Measurements from ENCODE around the gene HIVEP3. TPM values are rescaled to one million over a fixed set of nuclear protein-coding genes. Genes with fewer than 3 reads are reported as not detected.

HIVEP3 gene
- polyA plus RNA-seq, 1 of the 3 experiments (the other 2 are of a cell fraction): 6.4 TPM

DNA sequence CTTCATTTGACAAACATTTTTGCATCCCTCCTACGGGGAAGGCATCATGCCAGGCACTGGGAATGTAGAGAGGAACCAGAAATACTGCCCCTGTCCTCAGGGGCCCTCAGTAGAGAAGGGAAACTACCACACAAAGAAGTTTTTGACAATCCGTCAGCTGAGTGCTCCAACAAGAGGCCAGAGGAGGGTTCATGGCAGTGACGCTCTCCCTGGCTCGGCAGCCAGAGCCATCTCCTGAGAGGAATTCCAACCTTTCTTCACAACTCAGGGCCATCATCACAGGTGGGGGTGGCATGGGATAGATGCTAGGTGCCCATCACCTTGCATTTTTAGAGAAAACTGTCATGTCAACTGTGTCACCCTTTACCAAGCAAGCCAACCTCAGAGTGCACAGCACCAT, 154.1 kb downstream of the HIVEP3 start:
- WGBS (ENCODE audit: low lambda C conversion rate): 80% methylated on average over 4 of the region's 4 CpGs
- Histone ChIP-seq H3K4me2 (no peak overlapping the region), H3F3A (replicated peaks; ENCODE audit: insufficient read depth) (no peaks in the 10 kb centered on the region), H3K36me3 (replicated peaks in 1 of 2; ENCODE audit: control insufficient read depth in 1 of 2, insufficient read depth in 2 of 2, low read length in 1 of 2) (no peaks in the 10 kb centered on the region), H2AFZ (ENCODE audit: low read depth) (no peak overlapping the region), H3K4me1 (ENCODE audit: control insufficient read depth in 1 of 2, insufficient read depth in 2 of 2, low read depth in 1 of 2, low read length in 1 of 2) (peaks cover 0 to 19% of the 10 kb centered on the region in 2 experiments; a peak in 1 of 4 replicates), H3K9ac (no peak overlapping the region), H3K9me2 (no peaks in the 10 kb centered on the region), H3K9me3 (no peaks in the 10 kb centered on the region), H3K79me2 (ENCODE audit: insufficient read depth) (no peaks in the 10 kb centered on the region), H3K4me3 (ENCODE audit: low read depth in 2 of 2, low read length in 1 of 2) (no peak overlapping the region), H3K27ac (ENCODE audit: low read depth in 2 of 2, low read length in 1 of 2) (no peak overlapping the region), H4K20me1 (ENCODE audit: insufficient read depth) (no peaks in the 10 kb centered on the region), H3K27me3 (ENCODE audit: insufficient read depth) (no peaks in the 10 kb centered on the region)
- no peak for DNase-seq
- TF ChIP-seq MXI1 (IDR thresholded peaks at IDR 0.05; ENCODE audit: low read depth, low read length): no peak
- no peak for TF ChIP-seq TAF1 (IDR thresholded peaks at IDR 0.05; ENCODE audit: borderline replicate concordance, low read depth, low read length)
- no peak for TF ChIP-seq FOSL2 (IDR thresholded peaks at IDR 0.05; ENCODE audit: borderline replicate concordance, low read depth)
- TF ChIP-seq EP300 (IDR thresholded peaks at IDR 0.05; ENCODE audit: borderline replicate concordance in 1 of 2, low read depth in 1 of 2, low read length in 1 of 2): no peak
- TF ChIP-seq, protein P1, sequence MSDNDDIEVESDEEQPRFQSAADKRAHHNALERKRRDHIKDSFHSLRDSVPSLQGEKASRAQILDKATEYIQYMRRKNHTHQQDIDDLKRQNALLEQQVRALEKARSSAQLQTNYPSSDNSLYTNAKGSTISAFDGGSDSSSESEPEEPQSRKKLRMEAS (IDR thresholded peaks at IDR 0.05; ENCODE audit: low read depth): no peak
- TF ChIP-seq MEF2A (IDR thresholded peaks at IDR 0.05; ENCODE audit: borderline replicate concordance, low read depth): no peak
- no peak for TF ChIP-seq FOXJ3 (CRISPR knock-in tag; IDR thresholded peaks at IDR 0.05)
- TF ChIP-seq, protein P2, sequence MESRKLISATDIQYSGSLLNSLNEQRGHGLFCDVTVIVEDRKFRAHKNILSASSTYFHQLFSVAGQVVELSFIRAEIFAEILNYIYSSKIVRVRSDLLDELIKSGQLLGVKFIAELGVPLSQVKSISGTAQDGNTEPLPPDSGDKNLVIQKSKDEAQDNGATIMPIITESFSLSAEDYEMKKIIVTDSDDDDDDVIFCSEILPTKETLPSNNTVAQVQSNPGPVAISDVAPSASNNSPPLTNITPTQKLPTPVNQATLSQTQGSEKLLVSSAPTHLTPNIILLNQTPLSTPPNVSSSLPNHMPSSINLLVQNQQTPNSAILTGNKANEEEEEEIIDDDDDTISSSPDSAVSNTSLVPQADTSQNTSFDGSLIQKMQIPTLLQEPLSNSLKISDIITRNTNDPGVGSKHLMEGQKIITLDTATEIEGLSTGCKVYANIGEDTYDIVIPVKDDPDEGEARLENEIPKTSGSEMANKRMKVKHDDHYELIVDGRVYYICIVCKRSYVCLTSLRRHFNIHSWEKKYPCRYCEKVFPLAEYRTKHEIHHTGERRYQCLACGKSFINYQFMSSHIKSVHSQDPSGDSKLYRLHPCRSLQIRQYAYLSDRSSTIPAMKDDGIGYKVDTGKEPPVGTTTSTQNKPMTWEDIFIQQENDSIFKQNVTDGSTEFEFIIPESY (IDR thresholded peaks at IDR 0.05; ENCODE audit: borderline replicate concordance, low read depth): no peak
- no peak for TF ChIP-seq RFX5 (IDR thresholded peaks at IDR 0.05; ENCODE audit: low read length)
- TF ChIP-seq CHD2 (IDR thresholded peaks at IDR 0.05; ENCODE audit: low read length, partially characterized antibody): no peak
- no peak for TF ChIP-seq JUND (IDR thresholded peaks at IDR 0.05)
- ChIA-PET CTCF (interaction anchor here (0.9 kb wide), 1 partner anchor 191 kb away, joined by 3 read pairs; no protein-coding TSS in a partner anchor), POLR2A (no interaction called here)

DNA sequence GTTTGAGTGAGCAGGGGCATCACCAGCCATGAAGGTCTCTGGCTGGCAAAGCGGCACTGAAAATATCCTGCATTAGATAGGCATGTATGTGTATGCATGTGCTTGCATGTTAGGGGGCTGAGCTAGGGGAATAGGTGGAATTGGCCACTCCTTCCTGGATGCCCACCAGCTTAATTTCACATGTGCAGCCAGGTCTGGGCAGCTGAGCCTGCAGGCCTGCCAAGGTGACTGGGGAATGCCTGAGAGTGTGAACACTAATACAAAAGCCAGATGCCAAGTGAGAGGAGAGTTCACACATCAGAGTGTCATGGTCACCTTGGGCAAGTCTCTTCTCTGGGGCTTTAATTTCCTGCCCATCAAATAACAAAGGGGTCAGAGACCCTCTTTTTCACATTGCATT, 155.9 kb downstream of the HIVEP3 start:
- DNase-seq: no peak
- no peak overlapping the region for H3K4me3 ChIP-seq (ENCODE audit: low read depth in 2 of 2, low read length in 1 of 2)
- no peaks in the 10 kb centered on the region for H3K36me3 ChIP-seq (replicated peaks in 1 of 2; ENCODE audit: control insufficient read depth in 1 of 2, insufficient read depth in 2 of 2, low read length in 1 of 2)
- H3K27ac ChIP-seq (ENCODE audit: low read depth in 2 of 2, low read length in 1 of 2): no peak overlapping the region
- H3K4me1 ChIP-seq (ENCODE audit: control insufficient read depth in 1 of 2, insufficient read depth in 2 of 2, low read depth in 1 of 2, low read length in 1 of 2): peaks cover 3 to 17% of the 10 kb centered on the region in 2 experiments; a peak in 1 of 4 replicates
- H3K9ac ChIP-seq: no peak overlapping the region
- no peaks in the 10 kb centered on the region for H3K9me3 ChIP-seq
- no peaks in the 10 kb centered on the region for H3K9me2 ChIP-seq
- no peak overlapping the region for H2AFZ ChIP-seq (ENCODE audit: low read depth)
- no peak overlapping the region for H3K4me2 ChIP-seq
- H3K79me2 ChIP-seq (ENCODE audit: insufficient read depth): no peaks in the 10 kb centered on the region
- CTCF ChIA-PET: interaction anchor here (1.2 kb wide), 1 partner anchor 411 kb away, joined by 3 read pairs; no protein-coding TSS in a partner anchor
- no CpG with 5 or more reads among the region's 1 CpG for WGBS (ENCODE audit: low lambda C conversion rate)
- no peaks in the 10 kb centered on the region for H3K27me3 ChIP-seq (ENCODE audit: insufficient read depth)
- H3F3A ChIP-seq (replicated peaks; ENCODE audit: insufficient read depth): peaks cover 6% of the 10 kb centered on the region
- no peaks in the 10 kb centered on the region for H4K20me1 ChIP-seq (ENCODE audit: insufficient read depth)
- POLR2A ChIA-PET: no interaction called here
- no peak for TF ChIP-seq NFIC (IDR thresholded peaks at IDR 0.05; ENCODE audit: borderline replicate concordance)
